GM18907 (cell line): Measurements from ENCODE around the gene TTC28.
"Not testable (repeated sequence)": the region's sequence is repeated elsewhere in the genome, so short reads cannot be mapped to it uniquely, and the experiment has no call there.

ENCODE experiments used
- ATAC-seq: cut with Tn5 transposase; IDR thresholded peaks from one replicate; pipeline ENCODE4 v1.9.1; 2021; ENCODE audit warnings: mild to moderate bottlenecking, moderate library complexity; ENCODE audit not compliant: unreplicated experiment

TTC28 gene

GRCh38 chr22:28500006-28500405 is 179.6 kb downstream of the TTC28 start:
- no peak for ATAC-seq

- no peak for ATAC-seq
Observed at GRCh38 chr22:28498044-28498443, 181.6 kb downstream of the TTC28 start.

- no peak for ATAC-seq
Observed at GRCh38 chr22:28497188-28497587, 182.5 kb downstream of the TTC28 start.

GRCh38 chr22:28491289-28491688 is 188.4 kb downstream of the TTC28 start:
- not testable (repeated sequence) for ATAC-seq

GRCh38 chr22:28488825-28489224 is 190.8 kb downstream of the TTC28 start:
- ATAC-seq: no peak

- no peak for ATAC-seq
Observed at GRCh38 chr22:28484662-28485061, 195.0 kb downstream of the TTC28 start.

GRCh38 chr22:28481725-28482124 is 197.9 kb downstream of the TTC28 start:
- ATAC-seq: no peak

GRCh38 chr22:28480000-28480715 is 199.5 kb downstream of the TTC28 start:
- ATAC-seq: no peak

- ATAC-seq: no peak
Observed at GRCh38 chr22:28478564-28478963, 201.1 kb downstream of the TTC28 start.

GRCh38 chr22:28477556-28477955 is 202.1 kb downstream of the TTC28 start:
- ATAC-seq: no peak

- no peak for ATAC-seq
Observed at GRCh38 chr22:28474330-28474729, 205.3 kb downstream of the TTC28 start.

GRCh38 chr22:28473258-28473657 is 206.4 kb downstream of the TTC28 start:
- no peak for ATAC-seq

- not testable (repeated sequence) for ATAC-seq
Observed at GRCh38 chr22:28467055-28467454, 212.6 kb downstream of the TTC28 start.

GRCh38 chr22:28466399-28466798 is 213.2 kb downstream of the TTC28 start:
- no peak for ATAC-seq

- ATAC-seq: no peak
Observed at GRCh38 chr22:28465841-28466240, 213.8 kb downstream of the TTC28 start.

GRCh38 chr22:28464127-28464526 is 215.5 kb downstream of the TTC28 start:
- ATAC-seq: no peak

GRCh38 chr22:28463408-28463807 is 216.2 kb downstream of the TTC28 start:
- ATAC-seq: not testable (repeated sequence)

GRCh38 chr22:28462901-28463300 is 216.7 kb downstream of the TTC28 start:
- no peak for ATAC-seq

GRCh38 chr22:28462041-28462440 is 217.6 kb downstream of the TTC28 start:
- no peak for ATAC-seq

- ATAC-seq: no peak
Observed at GRCh38 chr22:28454431-28455064, 225.1 kb downstream of the TTC28 start.

GRCh38 chr22:28450109-28450508 is 229.5 kb downstream of the TTC28 start:
- ATAC-seq: no peak

- no peak for ATAC-seq
Observed at GRCh38 chr22:28449041-28449440, 230.6 kb downstream of the TTC28 start.

- ATAC-seq: no peak
Observed at GRCh38 chr22:28448625-28449024, 231.0 kb downstream of the TTC28 start.
